ENCODE results near the gene WRNIP1.

DNA sequence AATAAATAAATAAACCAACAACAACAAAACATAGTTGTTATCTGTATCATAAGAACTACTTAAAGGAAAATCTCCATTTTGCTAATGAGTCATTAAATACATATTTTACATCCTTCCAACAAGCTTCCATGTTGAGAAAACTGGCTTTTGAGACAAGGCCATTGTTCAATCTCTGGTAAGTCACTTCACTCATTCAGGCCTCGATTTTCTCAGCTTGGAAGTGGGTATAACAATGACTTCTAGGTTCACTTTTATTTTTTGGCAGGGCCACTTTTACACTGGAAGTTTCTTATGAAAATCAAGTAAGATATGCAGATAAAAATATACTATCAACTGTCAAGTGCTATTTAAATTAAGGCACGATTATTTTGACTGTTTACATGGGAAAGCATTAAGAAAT lies 30.0 kb downstream of the WRNIP1 start:
- TF ChIP-seq, protein P1, sequence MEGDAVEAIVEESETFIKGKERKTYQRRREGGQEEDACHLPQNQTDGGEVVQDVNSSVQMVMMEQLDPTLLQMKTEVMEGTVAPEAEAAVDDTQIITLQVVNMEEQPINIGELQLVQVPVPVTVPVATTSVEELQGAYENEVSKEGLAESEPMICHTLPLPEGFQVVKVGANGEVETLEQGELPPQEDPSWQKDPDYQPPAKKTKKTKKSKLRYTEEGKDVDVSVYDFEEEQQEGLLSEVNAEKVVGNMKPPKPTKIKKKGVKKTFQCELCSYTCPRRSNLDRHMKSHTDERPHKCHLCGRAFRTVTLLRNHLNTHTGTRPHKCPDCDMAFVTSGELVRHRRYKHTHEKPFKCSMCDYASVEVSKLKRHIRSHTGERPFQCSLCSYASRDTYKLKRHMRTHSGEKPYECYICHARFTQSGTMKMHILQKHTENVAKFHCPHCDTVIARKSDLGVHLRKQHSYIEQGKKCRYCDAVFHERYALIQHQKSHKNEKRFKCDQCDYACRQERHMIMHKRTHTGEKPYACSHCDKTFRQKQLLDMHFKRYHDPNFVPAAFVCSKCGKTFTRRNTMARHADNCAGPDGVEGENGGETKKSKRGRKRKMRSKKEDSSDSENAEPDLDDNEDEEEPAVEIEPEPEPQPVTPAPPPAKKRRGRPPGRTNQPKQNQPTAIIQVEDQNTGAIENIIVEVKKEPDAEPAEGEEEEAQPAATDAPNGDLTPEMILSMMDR (IDR thresholded peaks at IDR 0.05): no peak
- no peak for TF ChIP-seq POLR2A (IDR thresholded peaks at IDR 0.05)
